SK-N-DZ (cell line): ENCODE measurements around the gene SLC12A9. TPM values are rescaled to one million over a fixed set of nuclear protein-coding genes. Genes with fewer than 3 reads are reported as not detected.
"Not testable (repeated sequence)": the region's sequence is repeated elsewhere in the genome, so short reads cannot be mapped to it uniquely, and the experiment has no call there.

Source experiments
- DNase-seq: peaks from one replicate; pipeline ENCODE4 v3.0.0-alpha.2; 2015; ENCODE audit warnings: low spot score
- polyA plus RNA-seq, 2 experiments: library from polyadenylated mRNA; depleted of rRNA; stranded (reverse); fragments of >200 nt; gene quantifications; 2 replicates each; pipeline ENCODE4 v1.2.3, GENCODE V29; 2014

SLC12A9 gene, protein sequence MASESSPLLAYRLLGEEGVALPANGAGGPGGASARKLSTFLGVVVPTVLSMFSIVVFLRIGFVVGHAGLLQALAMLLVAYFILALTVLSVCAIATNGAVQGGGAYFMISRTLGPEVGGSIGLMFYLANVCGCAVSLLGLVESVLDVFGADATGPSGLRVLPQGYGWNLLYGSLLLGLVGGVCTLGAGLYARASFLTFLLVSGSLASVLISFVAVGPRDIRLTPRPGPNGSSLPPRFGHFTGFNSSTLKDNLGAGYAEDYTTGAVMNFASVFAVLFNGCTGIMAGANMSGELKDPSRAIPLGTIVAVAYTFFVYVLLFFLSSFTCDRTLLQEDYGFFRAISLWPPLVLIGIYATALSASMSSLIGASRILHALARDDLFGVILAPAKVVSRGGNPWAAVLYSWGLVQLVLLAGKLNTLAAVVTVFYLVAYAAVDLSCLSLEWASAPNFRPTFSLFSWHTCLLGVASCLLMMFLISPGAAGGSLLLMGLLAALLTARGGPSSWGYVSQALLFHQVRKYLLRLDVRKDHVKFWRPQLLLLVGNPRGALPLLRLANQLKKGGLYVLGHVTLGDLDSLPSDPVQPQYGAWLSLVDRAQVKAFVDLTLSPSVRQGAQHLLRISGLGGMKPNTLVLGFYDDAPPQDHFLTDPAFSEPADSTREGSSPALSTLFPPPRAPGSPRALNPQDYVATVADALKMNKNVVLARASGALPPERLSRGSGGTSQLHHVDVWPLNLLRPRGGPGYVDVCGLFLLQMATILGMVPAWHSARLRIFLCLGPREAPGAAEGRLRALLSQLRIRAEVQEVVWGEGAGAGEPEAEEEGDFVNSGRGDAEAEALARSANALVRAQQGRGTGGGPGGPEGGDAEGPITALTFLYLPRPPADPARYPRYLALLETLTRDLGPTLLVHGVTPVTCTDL
- 12.9 and 13.8 TPM in 2 replicates for polyA plus RNA-seq (2014; cell fraction: cytosol; rRNA removed)
- polyA plus RNA-seq (2014; cell fraction: nucleus; rRNA removed) = 24.2 and 33.9 TPM in 2 replicates

DNA sequence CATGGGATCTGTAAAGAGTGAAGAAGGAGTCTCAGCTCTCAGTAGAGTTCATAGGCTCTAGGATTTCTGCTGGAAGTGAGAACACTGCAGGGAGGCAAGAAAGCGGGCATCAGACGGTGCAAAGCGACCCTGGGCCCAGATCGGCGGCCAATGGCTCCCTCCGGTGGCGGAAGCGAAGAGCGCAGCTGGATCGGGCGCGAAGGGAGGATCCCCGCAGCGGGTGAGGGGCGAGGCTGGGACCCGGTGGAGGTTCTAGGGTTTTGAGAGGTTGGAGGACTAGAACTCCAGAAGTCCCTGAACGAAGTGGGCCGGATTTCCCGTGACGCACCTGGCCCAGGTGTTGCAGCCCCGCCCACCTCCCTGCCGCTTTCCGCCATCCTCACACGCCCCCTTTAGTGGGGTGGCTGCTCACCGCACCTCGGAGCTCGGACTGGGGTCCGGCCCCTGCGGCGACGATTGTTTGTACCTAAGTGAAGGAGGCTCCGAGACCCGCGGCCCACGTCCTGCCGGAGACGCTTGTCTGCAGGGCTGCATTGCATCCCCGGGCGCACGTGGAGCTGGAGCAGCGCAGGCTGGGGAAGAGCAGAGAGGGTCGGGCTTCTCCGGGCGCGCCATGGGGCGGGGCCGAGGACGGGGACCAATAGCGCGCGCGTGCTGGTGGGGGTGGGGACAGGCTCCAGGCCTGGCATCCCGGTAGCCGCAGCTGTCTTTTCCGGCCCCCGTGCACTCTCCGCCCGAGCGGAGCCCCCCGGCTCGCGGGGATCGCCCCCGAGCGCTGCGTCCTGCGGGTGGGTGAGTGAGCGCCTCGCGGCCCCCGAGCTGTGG lies at the start of gene SLC12A9:
Gene SLC12A9 (plus strand): TSS at position 666 of the 825 bp plus-strand sequence. CDS start 1,485 bp downstream, outside the sequence.
- DNase-seq = peak; percentile 89

DNA sequence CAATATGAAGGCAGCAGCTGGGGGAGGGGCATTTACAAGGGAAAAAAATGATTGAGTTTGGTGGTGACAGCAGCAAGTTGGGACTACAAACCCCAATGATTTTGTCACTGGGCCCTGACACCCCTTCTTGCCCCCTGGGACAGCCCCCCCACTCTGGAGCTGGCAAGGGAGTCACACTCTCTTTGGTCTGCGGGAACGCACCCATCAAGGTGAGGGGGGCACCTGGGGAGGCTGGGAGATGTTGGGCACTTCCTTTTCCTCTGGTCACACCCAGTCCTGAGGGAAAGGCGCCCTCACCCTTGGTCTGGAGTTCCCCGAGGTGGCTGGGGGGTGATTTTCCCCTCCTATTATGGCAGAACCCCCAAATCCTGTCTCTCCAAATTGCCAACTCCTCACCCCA lies 49.6 kb upstream of the SLC12A9 start:
- no peak for DNase-seq

DNA sequence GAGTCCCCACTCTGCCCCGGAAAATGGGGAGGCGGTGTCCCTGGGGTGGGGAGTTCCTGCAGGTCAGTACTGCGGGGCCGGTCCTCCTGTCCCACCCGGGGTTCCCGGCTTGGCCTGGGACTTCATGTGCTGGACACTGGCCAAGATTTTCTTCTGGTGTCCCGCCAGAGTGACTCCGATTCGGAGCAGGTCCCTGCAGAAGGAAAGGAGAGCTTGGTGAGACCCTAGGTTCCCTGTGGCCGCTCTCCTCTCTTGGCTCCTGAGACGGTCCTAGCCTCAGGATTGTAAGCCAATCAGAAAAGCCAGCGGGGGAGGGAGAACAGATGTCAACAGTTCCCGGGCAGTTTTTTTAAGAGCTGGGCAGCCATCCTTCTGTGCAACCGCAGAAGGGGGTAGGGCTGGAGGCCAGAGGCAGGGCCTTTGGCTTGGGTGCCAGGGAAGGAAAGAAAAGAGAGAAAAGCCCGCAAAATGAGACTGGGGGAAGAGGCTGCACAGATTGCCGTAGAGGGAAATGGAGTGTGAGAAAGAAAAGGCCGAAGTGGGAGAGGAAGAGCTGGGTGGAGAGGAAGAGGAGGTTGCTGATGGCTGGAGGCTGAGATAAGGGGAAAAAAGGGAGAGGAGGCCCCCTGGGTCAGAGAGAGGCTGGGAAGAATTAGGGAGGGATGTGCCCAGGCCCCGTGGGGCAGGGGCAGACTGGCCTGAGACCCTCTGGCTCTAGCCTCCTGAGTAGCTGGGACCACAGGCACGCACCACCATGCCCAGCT lies 48.9 kb upstream of the SLC12A9 start:
- peak; percentile 83 for DNase-seq

DNA sequence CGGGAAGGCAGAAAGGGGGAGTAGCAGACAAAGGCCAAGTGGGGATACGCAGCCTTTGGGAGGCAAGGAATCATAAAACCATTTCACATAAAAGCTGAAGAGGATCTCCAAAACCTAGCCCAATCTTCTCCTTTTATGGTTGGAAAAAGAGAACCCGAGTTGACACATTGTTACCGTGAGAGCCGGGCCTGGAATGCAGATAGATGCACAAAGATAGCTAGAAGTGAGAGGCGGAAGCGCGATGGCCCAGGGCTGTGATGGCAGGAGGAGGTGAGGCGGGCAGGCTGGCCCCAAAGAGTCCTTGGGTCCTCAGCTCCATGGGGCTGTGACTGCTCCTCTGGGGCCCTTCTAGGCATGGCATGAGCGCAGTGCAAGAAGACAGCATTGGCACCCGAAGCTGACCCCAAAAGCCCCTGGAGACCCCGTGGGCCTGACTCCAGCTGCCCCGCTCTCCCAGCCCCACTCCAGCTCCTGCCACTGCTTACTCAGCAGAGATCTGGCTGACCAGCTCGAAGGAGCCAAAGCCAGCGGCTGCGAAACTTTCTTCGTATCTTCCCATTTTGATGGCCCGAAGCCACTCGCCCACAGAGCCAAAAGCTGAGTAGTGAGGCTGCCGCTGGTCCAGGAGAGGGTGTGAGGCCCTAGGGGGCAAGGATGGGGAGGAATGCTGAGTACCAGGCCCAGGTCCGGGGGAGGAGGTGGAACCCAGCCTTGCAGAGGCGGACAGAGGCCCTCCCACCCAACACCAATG lies 47.7 kb upstream of the SLC12A9 start:
- DNase-seq = no peak

DNA sequence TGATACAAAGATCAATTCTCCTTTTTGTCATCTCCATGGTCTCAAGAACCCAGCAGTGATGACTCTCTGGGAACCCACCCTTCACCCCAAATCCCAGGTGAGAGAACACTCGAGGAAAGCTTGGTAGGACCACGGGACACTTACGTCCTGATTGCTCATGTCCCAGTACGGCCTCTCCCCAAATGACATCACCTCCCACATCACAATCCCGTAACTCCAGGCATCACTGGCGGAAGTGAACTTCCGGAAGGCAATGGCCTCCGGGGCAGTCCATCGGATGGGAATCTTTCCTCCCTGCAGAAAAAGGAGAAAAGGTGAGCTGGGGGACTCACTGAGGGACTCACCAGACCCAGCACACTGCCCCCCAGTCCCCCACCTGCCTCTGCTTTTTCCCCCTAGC lies 46.2 kb upstream of the SLC12A9 start:
- no peak for DNase-seq

DNA sequence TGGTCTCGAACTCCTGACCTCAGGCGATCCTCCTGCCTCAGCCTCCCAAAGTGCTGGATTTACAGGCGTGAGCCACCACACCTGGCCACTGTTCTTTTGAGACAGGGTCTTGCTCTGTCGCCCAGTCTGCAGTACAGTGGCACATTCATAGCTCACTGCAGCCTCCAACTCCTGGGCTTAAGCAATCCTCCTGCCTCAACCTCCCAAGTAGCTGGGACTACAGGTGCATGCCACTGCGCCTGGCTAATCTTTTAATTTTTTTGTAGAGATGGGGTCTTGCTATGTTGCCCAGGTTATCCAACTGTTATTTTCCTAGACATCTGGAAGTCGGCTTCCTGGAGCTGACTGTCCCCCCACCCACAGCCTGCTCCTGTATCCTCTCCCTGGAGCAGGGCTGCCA lies 45.6 kb upstream of the SLC12A9 start:
- DNase-seq = not testable (repeated sequence)

DNA sequence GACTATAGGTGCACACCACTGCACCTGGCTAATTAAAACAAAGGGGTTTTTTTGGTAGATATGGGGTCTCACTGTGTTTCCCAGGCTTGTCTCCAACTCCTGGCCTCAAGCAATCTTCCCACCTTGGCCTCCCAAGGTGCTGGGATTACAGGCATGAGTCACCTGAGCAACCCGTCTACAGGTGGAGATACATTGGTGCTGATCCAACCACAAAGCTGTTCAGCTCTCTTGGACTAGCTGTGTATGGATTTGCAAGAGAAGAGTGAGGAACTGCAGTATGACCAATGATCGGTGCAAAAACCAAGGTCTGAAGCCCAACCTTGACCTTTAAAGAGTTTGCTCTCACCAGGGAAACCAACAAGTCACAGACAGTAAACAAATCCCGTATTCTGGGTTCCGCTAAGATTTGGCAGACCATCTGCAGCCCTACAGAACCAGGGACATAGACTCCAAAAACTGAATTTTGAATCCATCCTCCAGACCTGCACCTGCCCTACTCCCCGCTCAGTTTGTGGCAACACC lies 44.1 kb upstream of the SLC12A9 start:
- DNase-seq = no peak

DNA sequence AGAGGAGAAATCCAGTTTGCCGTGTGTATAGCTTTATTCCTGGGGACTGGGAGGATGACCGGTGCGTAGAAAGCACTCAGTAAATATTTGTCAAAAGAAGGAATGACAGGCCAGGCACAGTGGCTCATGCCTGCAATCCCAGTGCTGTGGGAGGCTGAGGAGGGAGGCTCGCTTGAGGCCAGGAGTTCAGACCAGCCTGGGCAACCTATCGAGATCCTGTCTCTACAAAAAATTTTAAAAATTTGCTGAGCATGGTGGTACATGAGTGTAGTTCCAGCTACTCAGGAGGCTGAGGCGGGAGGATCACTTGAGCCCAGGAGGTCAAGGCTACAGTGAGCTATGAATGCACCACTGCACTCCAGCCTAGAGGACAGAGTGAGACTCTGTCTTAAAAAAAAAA lies 41.0 kb upstream of the SLC12A9 start:
- DNase-seq = no peak

DNA sequence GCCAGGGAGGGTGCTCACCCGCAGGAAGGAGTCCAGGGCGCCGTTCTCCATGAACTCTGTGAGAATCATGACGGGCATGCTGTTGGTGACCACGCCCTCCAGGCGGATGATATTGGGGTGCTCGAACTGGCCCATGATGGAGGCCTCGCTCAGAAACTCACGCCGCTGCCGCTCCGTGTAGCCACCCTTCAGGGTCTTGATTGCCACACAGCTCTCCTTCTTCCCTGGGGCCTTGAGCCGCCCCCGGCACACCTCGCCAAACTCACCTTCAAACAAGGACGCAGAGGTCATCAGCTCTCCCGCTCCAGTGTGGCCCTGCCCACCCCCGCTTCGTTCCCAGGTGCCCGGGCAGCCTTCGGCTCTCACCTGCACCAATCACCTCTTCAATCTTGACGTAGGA lies 39.8 kb upstream of the SLC12A9 start:
- DNase-seq = no peak

DNA sequence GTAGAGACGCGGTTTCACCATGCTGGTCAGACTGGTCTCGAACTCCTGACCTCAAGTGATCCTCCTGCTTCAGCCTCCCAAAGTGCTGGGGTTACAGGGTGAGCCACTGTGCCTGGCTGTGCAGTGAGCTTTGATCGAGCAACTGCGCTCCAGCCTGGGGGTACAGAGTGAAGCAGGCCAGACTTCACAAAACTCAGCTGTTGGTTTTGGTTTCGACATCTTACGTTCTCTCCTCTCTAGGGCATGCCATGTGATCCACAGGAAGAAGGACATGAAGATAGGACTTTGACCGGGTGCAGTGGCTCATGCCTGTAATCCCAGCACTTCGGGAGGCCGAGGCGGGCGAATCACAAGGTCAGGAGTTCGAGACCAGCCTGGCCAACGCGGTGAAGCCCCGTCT lies 36.0 kb upstream of the SLC12A9 start:
- not testable (repeated sequence) for DNase-seq

DNA sequence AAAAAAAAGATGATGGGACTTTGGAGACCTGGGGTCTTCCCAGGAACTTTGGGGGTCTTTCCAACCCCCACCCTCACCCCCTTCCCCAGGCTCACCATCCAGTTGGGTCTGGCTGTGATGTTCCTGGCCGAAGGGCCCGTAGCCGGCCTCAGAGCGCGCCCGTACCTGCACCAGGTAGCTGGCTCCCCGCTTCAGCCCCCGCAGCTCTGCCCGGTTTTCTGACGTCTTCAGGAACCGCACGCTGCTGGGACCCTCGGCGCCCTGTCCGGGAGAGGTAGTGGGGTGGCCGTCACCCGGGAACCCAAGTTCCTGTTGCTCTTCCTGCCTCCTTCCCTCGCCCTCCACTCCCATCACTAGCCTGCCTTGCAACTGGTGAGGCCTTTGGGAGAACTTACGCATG lies 35.4 kb upstream of the SLC12A9 start:
- no peak for DNase-seq

DNA sequence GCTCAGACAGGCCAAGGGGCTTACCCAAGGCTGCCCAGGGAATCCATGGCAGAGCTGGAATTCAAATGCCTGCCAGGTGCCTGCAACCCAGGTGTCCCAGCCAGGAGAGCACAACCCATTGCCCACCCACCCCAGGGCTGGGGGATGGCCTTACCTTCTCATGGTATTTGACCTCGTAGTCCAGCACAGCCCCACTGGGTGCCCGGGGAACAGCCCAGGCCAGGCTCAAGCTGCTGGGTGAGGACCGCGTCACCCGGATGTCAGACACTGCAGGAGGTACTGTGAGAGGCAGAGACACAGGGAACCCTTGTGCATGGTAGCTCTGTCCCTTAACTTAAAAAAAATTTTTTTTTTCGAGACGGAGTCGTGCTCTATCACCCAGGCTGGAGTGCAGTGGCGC lies 34.1 kb upstream of the SLC12A9 start:
- DNase-seq = no peak

DNA sequence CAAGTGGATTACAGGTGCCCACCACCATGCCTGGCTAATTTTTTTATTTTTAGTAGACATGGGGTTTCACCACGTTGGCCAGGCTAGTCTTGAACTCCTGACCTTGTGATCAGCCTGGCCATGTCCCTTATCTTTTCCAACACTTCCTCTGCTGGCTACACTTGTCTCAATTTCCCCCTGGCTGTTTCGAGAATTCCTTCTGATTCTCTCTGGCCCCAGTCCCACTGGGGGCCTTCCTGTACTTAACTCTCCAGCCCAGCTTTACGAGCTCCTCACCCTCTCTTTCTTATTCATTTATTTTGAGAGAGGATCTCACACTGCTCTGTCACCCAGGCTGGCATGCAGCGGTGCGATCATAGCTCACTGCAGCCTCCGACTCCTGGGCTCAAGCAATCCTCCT lies 33.7 kb upstream of the SLC12A9 start:
- no peak for DNase-seq

DNA sequence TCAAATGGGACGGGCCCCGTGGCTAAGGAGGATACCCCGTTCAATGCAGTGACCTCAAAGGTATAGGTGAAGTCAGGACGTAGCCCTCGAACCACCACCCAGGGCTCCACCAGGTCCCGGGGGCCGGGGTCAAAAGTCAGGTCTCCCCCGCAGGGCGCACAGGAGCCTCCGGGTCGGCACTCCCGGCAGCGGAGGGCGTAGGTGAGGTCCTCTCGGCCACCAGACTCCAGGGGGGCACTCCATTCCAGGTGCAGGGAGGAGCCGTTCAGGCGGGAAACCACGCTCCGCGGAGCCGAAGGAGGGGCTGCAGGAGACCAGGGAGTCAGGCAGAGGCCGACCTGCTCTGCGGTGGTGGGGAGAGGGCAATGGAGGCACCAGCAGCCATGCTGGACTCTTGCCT lies 32.9 kb upstream of the SLC12A9 start:
- DNase-seq = no peak

DNA sequence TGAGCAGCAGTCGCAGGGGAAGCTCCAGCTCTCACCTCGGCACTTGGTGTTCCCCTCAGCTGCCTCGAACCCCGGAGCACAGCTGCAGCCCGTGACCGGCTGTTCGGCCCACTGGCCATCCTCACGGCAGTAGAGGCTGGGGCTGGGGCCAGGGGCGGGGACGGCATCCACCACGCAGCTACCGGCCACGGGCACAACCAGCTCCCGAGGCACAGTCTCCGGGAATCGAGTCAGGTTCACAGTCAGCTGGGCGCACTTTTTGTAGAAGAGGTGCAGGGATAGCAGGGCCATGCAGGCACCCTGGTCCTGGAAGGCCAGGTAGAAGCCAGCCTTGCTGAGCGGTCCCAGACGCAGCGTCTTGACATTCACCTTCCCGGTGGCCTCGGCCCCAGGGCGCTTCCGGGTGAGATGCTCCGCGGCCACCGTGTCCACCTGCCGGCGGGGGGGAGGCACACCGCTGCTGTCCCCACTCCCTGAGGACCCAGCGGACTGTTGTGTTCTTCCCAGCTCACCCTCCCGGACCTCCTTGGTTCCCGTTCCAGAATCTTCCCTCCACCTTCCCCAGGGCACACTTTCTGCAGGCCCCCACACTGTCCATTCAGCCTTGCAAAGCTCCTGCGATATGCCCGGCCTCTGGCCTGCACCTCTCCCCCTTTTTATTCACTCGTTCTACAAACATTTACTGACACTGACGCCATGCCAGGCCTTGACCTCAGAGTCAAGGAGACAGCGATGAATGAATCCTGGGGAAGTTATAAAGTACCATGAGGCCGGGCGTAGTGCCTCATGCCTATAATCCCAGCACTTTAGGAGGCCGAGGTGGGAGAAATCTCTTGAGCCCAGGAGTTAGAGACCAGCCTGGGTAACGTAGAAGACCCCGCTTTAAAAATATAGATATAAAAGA lies 30.0 kb upstream of the SLC12A9 start:
- no peak for DNase-seq

DNA sequence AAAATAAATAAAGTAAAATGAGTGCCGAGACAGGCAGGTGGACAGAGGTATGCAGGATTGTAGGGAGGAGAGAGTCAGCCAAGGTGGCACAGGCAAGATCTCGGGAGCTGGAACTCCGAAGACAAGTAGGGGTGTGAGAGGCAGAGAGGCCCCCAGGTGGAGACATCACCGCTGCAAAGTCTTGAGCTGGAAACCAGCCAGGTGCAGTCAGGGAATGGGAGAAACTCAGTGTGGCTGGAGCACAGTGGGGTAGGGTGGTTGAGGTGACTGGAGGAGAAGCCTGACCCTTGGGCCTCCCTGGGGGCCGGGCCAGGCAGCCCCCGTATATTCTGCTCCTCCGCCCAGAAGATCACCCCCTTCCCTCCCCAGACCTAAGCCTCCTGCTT lies 29.4 kb upstream of the SLC12A9 start:
- DNase-seq = no peak

DNA sequence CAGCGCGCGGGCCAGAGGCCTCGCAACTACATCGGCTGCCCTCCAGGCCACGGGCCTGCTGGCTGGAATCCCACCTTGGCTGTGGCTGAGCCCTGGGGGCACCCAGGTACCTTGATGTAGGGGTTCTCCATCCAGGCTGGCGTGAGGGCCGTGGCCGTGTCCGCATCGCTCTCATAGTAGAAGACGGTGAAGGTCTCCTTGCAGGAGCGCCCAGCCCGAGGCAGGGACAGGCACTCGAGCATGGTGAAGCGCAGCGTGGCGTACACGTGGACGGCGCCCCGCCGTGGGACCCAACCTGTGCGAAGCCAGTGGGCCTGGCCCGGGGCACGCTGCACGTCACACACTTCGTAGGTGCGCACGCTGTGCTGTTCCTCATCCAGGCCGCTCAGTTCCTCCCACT lies 29.0 kb upstream of the SLC12A9 start:
- DNase-seq = no peak

DNA sequence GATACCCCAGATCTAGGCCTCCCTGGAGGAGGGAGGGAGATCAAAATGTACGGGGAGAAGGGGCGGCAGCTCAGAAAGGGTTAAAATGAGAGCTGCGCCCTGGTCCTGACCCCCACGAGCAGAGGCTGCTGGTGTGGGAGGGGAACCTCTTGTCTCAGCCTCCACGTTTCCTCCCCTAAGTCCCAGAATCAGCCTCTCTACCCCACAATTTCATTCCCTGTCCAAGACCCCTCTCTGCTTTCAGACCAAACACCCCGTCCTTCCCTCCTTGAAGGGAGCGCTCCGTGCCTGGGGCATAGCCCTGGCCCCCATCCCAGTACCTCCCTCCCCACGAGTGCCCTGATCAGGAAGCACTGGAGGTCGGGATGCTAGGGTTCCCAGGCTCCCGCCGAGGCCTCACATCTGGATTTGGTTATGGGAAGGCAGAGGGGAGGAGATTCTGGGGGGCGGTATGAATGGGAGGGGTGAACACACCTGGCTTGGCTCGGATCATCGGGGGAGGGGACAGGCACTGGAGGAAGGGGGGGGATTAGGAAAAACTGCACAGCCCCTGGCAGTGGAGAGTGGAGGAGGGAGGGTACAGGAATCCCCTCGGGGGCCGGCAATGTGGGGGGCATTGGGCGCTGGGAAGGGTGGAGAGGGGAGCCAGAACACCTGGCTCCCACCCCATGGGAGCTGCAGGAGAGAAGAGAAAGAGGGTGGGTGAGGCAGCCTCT lies 27.9 kb upstream of the SLC12A9 start:
- no peak for DNase-seq
